Thoracic aorta (tissue), 2 donors: ENCODE results near the gene BANP. TPM values are rescaled to one million over a fixed set of nuclear protein-coding genes. Genes with fewer than 3 reads are reported as not detected.

Experiments used
- ATAC-seq: fragments of 150-250 bp; one replicate; pipeline ENCODE4 v1.8.0; 2017; ENCODE audit warnings: low read depth; ENCODE audit not compliant: insufficient number of reproducible peaks, low FRiP score
- DNase-seq: peaks from one replicate; pipeline ENCODE4 v3.0.0-alpha.2; 2020; ENCODE audit warnings: low spot score
- H3K27ac ChIP-seq, 2 donors: fragments of 200-600 bp; sonication (generic); 1 replicate in 1 of 2; 2 replicates in 1 of 2; pipeline ENCODE4 v1.5.1; 2016; ENCODE audit warnings: mild to moderate bottlenecking in 2 of 2, moderate library complexity in 2 of 2
- H3K27me3 ChIP-seq: fragments of 200-600 bp; sonication (generic); replicated peaks from 2 replicates; pipeline ENCODE4 v1.6.0; 2016; ENCODE audit warnings: mild to moderate bottlenecking; ENCODE audit not compliant: insufficient read depth
- H3K36me3 ChIP-seq: fragments of 200-600 bp; sonication (generic); one replicate; pipeline ENCODE4 v1.5.1; 2016
- H3K4me1 ChIP-seq, 2 donors: fragments of 200-600 bp; sonication (generic); 1 replicate in 1 of 2; 2 replicates in 1 of 2; pipeline versions ENCODE4 v1.5.1 to v1.6.0; 2016; ENCODE audit warnings: low read depth in 2 of 2, mild to moderate bottlenecking in 1 of 2; ENCODE audit not compliant: control insufficient read depth in 1 of 2
- H3K4me3 ChIP-seq: fragments of 200-600 bp; sonication (generic); 2 replicates; pipeline ENCODE4 v1.5.1; 2016; ENCODE audit warnings: mild to moderate bottlenecking
- H3K9me3 ChIP-seq: fragments of 200-600 bp; sonication (generic); 2 replicates; pipeline ENCODE4 v1.5.1; 2016
- total RNA-seq, 2 donors: library from RNA; depleted of rRNA; stranded (reverse); fragments of >200 nt; gene quantifications; one replicate each; pipeline versions ENCODE4 v1.1.0 to v1.2.3, GENCODE V29; 2016
- TF ChIP-seq, protein P1 (sequence below): fragments of 200-600 bp; sonication (generic); IDR thresholded peaks from one replicate; pipeline ENCODE4 v1.5.1; 2019; ENCODE audit warnings: antibody characterized with exemption

Gene BANP
- total RNA-seq, 2 donors from 2014 or later = 18.6 to 21.8 TPM

DNA sequence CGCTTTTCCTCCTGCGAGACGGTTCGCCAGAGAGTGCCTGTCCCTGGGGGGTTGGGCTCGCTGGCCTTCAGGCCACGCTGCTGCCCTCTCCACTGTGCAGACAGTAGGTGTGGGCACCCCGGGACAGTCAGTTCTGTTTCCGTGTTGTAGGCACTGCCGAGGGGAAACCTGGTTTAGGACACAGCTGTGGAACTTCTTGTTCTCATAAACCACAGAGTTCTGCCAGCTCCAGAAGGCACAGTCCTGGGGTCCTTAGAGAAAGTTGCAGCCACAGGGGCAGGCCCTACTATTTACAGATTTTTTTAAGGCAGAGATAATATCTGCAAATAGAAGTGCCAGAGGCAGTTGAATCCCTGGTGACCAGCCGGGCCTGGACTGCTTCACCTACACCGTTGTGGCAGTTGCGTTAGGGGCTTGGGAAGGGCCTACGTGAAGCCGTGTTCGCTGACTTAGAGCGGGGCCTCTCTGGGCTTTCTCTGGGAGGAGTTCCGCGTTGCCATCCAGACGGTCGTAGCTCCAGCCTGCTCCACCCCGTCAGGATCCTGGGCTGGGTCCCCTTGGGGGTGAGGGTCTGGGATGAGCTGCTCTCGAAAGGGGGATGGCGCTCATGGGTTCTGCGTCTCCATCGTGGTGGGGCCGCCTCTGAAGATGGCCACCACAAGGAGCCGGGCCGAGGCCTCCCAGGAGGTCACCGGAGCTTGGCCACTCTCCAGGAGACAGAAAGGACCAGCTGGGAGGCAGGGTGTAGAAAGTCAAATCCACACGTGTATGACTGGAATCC lies 126.3 kb downstream of the BANP start:
- H3K27ac ChIP-seq = no peak overlapping the region
- DNase-seq (no peak), ATAC-seq (no peak)
- peaks cover 32% of the 10 kb centered on the region for H3K36me3 ChIP-seq
- H3K27me3 ChIP-seq = no peaks in the 10 kb centered on the region
- TF ChIP-seq, protein P1, sequence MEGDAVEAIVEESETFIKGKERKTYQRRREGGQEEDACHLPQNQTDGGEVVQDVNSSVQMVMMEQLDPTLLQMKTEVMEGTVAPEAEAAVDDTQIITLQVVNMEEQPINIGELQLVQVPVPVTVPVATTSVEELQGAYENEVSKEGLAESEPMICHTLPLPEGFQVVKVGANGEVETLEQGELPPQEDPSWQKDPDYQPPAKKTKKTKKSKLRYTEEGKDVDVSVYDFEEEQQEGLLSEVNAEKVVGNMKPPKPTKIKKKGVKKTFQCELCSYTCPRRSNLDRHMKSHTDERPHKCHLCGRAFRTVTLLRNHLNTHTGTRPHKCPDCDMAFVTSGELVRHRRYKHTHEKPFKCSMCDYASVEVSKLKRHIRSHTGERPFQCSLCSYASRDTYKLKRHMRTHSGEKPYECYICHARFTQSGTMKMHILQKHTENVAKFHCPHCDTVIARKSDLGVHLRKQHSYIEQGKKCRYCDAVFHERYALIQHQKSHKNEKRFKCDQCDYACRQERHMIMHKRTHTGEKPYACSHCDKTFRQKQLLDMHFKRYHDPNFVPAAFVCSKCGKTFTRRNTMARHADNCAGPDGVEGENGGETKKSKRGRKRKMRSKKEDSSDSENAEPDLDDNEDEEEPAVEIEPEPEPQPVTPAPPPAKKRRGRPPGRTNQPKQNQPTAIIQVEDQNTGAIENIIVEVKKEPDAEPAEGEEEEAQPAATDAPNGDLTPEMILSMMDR = no peak
- H3K4me3 ChIP-seq = no peak overlapping the region
- H3K9me3 ChIP-seq = no peaks in the 10 kb centered on the region
- no peaks in the 10 kb centered on the region for H3K4me1 ChIP-seq

DNA sequence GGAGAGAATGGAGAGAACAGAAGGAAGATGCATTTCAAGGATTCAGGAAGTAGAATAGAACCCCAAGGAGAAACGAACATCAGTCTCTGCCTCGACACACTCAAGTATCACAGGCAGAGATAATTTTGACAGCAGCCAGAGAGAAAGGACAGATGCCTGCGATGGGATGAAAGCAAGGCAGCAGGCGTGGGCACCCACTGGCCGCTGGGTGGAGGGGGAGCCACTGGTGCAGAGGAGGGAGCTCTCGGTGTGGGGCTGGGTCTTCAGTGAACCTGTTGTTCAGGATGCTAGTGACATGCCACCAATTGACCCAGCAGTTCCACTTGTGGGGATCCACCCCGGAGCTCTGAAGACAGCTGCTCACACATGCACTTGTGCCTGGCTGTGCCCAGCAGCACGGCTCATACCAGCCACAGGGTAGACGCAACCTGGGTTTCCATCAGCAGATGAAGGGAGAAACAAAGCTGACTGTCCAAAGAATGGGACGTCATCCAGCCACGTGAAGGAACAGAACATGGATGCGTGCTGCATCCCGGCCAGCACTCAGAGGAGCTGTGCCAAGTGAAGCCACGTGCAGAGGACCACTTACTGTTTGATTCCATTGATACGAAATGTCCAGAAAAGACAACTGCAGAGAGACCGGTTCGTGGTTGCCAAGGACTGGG lies 127.0 kb downstream of the BANP start:
- Histone ChIP-seq H3K4me1 (no peaks in the 10 kb centered on the region), H3K9me3 (no peaks in the 10 kb centered on the region), H3K27me3 (no peaks in the 10 kb centered on the region), H3K27ac (no peak overlapping the region), H3K4me3 (no peak overlapping the region), H3K36me3 (peaks cover 25% of the 10 kb centered on the region)
- TF ChIP-seq, protein P1 = no peak
- ATAC-seq = no peak
- DNase-seq = no peak

DNA sequence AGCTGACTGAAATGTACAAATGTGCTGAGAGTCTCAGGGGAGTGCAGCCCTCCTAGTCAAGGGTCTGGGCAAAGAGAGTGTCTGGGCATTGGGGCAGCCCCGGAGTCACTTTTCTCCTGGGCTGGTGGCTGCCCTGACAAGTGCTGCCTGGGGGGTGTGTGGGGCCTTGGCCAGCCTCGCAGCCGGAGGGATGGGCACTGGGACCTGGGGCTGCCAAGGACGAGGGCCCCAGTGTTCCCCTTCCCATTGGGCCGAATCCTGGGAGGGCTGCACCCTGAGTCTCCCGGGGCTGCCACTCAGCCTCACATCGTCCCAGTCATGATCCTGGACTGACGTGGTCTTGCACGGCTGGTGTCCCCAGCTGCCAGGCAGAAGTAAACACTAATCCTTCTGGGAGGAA lies 132.3 kb downstream of the BANP start:
- Histone ChIP-seq H3K4me3 (no peak overlapping the region), H3K27me3 (no peaks in the 10 kb centered on the region), H3K36me3 (no peaks in the 10 kb centered on the region), H3K27ac (no peak overlapping the region), H3K4me1 (no peaks in the 10 kb centered on the region), H3K9me3 (no peaks in the 10 kb centered on the region)
- DNase-seq (no peak), ATAC-seq (no peak)
- TF ChIP-seq, protein P1 = no peak

DNA sequence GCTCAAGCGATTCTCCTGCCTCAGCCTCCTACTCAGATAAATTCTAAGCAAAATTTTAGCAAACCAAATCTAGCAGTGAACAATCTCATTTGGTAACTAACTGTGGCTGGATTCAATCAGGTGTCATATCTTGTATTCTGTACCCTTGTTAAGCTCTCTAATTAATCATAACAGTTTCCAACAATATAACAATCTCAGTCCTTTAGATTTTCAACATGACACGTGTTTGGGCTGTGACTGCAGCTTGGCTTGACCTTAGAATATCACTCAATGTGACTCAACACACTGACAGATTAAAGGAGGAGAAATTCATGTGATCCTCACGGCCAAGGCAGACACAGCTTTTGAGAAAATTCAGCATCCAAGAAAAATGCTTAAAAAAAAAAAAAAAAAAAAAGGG lies 133.6 kb downstream of the BANP start:
- H3K4me3 ChIP-seq = no peak overlapping the region
- DNase-seq = no peak
- H3K4me1 ChIP-seq = no peaks in the 10 kb centered on the region
- ATAC-seq = no peak
- H3K9me3 ChIP-seq = no peaks in the 10 kb centered on the region
- H3K27me3 ChIP-seq = no peaks in the 10 kb centered on the region
- no peaks in the 10 kb centered on the region for H3K36me3 ChIP-seq
- no peak overlapping the region for H3K27ac ChIP-seq
- TF ChIP-seq, protein P1 = no peak

DNA sequence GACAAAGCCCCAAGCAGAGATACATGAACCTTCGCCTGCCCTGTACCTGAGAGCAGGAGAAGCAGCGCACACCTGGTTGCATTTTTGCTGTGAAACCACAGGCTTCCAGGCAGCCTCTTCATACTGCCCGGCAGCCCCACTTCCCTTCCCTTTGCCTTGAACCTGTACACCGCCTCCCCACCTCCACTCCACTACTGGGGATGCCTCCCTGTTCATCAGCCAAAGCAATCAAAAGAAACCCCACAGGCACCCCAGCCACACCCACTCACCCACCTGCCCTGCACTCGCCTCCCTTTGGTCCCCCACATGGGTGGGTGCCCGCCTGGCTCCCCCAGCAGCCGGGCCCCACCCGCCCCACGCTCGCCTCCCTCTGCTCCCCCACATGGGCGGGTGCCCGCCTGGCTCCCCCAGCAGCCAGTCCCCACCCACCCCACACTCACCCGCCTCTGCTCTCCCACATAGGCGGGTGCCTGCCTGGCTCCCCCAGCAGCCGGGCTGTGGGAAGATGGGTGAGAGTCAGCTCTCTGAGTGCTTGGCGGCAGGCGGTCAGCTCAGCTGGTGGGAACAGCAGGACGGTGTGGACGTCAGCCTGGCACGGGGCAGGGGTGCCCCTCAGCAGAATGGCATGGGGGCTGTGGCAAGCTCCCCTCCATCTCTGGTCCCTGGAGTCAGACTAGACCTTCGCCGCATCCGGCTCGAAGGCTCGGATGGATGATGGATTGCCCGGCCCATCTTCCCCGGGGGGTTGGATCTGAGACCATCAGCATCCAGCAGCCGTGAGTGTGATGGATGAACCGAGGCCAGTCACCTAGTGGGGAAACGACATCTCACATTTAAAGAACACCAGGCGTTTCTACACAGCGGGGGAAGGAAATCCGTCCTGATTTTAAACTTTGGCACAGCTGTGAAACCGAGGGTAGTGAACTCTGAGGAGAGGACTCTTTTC lies 135.6 kb downstream of the BANP start:
- Histone ChIP-seq H3K27me3 (no peaks in the 10 kb centered on the region), H3K36me3 (no peaks in the 10 kb centered on the region), H3K9me3 (no peaks in the 10 kb centered on the region), H3K4me1 (no peaks in the 10 kb centered on the region), H3K27ac (no peak overlapping the region), H3K4me3 (no peak overlapping the region)
- TF ChIP-seq, protein P1 = no peak
- DNase-seq (no peak), ATAC-seq (no peak)
